ENCODE measurements around the gene ELOVL2. TPM values are rescaled to one million over a fixed set of nuclear protein-coding genes. Genes with fewer than 3 reads are reported as not detected.

The ELOVL2 gene
- polyA plus RNA-seq, 2 donors, result 0.04 to 0.08 TPM

- Histone ChIP-seq H3K4me1 (ENCODE audit: control insufficient read depth in 2 of 2, insufficient read depth in 2 of 2, low read length in 1 of 2) (no peaks in the 10 kb centered on the region), H3K36me3 (ENCODE audit: control insufficient read depth in 2 of 2, insufficient read depth in 2 of 2, low read length in 1 of 2) (no peaks in the 10 kb centered on the region), H3K4me3 (ENCODE audit: low read depth in 1 of 2, low read length in 2 of 2) (no peak overlapping the region), H3K27ac (ENCODE audit: low read depth in 2 of 2, low read length in 1 of 2) (no peak overlapping the region), H3K9me3 (ENCODE audit: control insufficient read depth in 2 of 2, insufficient read depth in 1 of 2, low read depth in 1 of 2, low read length in 1 of 2) (no peaks in the 10 kb centered on the region), H3K27me3 (ENCODE audit: control insufficient read depth in 1 of 2, insufficient read depth in 2 of 2, low read length in 2 of 2) (peaks cover 0 to 3% of the 10 kb centered on the region in 2 donors)
- 87% methylated on average over 11 of the region's 11 CpGs for WGBS, 2 donors
These were observed 15.1 kb downstream of the ELOVL2 start for GRCh38 chr6:11028959-11029358.

GRCh38 chr6:11027565-11028110 is 16.5 kb downstream of the ELOVL2 start:
- Histone ChIP-seq H3K36me3 (ENCODE audit: control insufficient read depth in 2 of 2, insufficient read depth in 2 of 2, low read length in 1 of 2) (no peaks in the 10 kb centered on the region), H3K27ac (ENCODE audit: low read depth in 2 of 2, low read length in 1 of 2) (no peak overlapping the region), H3K9me3 (ENCODE audit: control insufficient read depth in 2 of 2, insufficient read depth in 1 of 2, low read depth in 1 of 2, low read length in 1 of 2) (no peaks in the 10 kb centered on the region), H3K27me3 (ENCODE audit: control insufficient read depth in 1 of 2, insufficient read depth in 2 of 2, low read length in 2 of 2) (peaks cover 0 to 3% of the 10 kb centered on the region in 2 donors), H3K4me3 (ENCODE audit: low read depth in 1 of 2, low read length in 2 of 2) (no peak overlapping the region), H3K4me1 (ENCODE audit: control insufficient read depth in 2 of 2, insufficient read depth in 2 of 2, low read length in 1 of 2) (no peaks in the 10 kb centered on the region)
- 79 to 83% methylated on average over 4 of the region's 4 CpGs for WGBS, 2 donors

- Histone ChIP-seq H3K27ac (ENCODE audit: low read depth in 2 of 2, low read length in 1 of 2) (no peak overlapping the region), H3K36me3 (ENCODE audit: control insufficient read depth in 2 of 2, insufficient read depth in 2 of 2, low read length in 1 of 2) (no peaks in the 10 kb centered on the region), H3K4me3 (ENCODE audit: low read depth in 1 of 2, low read length in 2 of 2) (no peak overlapping the region), H3K4me1 (ENCODE audit: control insufficient read depth in 2 of 2, insufficient read depth in 2 of 2, low read length in 1 of 2) (no peaks in the 10 kb centered on the region), H3K9me3 (ENCODE audit: control insufficient read depth in 2 of 2, insufficient read depth in 1 of 2, low read depth in 1 of 2, low read length in 1 of 2) (no peaks in the 10 kb centered on the region), H3K27me3 (ENCODE audit: control insufficient read depth in 1 of 2, insufficient read depth in 2 of 2, low read length in 2 of 2) (no peaks in the 10 kb centered on the region)
- WGBS, 2 donors, result 56 to 62% methylated on average over 10 of the region's 10 CpGs
These were observed 18.0 kb downstream of the ELOVL2 start for GRCh38 chr6:11025921-11026635.

GRCh38 chr6:11025130-11025529 is 19.0 kb downstream of the ELOVL2 start:
- Histone ChIP-seq H3K4me3 (ENCODE audit: low read depth in 1 of 2, low read length in 2 of 2) (no peak overlapping the region), H3K4me1 (ENCODE audit: control insufficient read depth in 2 of 2, insufficient read depth in 2 of 2, low read length in 1 of 2) (no peaks in the 10 kb centered on the region), H3K9me3 (ENCODE audit: control insufficient read depth in 2 of 2, insufficient read depth in 1 of 2, low read depth in 1 of 2, low read length in 1 of 2) (no peaks in the 10 kb centered on the region), H3K36me3 (ENCODE audit: control insufficient read depth in 2 of 2, insufficient read depth in 2 of 2, low read length in 1 of 2) (no peaks in the 10 kb centered on the region), H3K27me3 (ENCODE audit: control insufficient read depth in 1 of 2, insufficient read depth in 2 of 2, low read length in 2 of 2) (no peaks in the 10 kb centered on the region), H3K27ac (ENCODE audit: low read depth in 2 of 2, low read length in 1 of 2) (no peak overlapping the region)
- 92 to 95% methylated on average over 3 of the region's 3 CpGs for WGBS, 2 donors

- no peak overlapping the region for H3K4me3 ChIP-seq (ENCODE audit: low read depth in 1 of 2, low read length in 2 of 2)
- no peaks in the 10 kb centered on the region for H3K36me3 ChIP-seq (ENCODE audit: control insufficient read depth in 2 of 2, insufficient read depth in 2 of 2, low read length in 1 of 2)
- no peaks in the 10 kb centered on the region for H3K9me3 ChIP-seq (ENCODE audit: control insufficient read depth in 2 of 2, insufficient read depth in 1 of 2, low read depth in 1 of 2, low read length in 1 of 2)
- H3K27me3 ChIP-seq (ENCODE audit: control insufficient read depth in 1 of 2, insufficient read depth in 2 of 2, low read length in 2 of 2), result no peaks in the 10 kb centered on the region
- no peak overlapping the region for H3K27ac ChIP-seq (ENCODE audit: low read depth in 2 of 2, low read length in 1 of 2)
- H3K4me1 ChIP-seq (ENCODE audit: control insufficient read depth in 2 of 2, insufficient read depth in 2 of 2, low read length in 1 of 2), result no peaks in the 10 kb centered on the region
These were observed 21.1 kb downstream of the ELOVL2 start for GRCh38 chr6:11023032-11023431.

- no peak overlapping the region for H3K27ac ChIP-seq (ENCODE audit: low read depth in 2 of 2, low read length in 1 of 2)
- H3K4me1 ChIP-seq (ENCODE audit: control insufficient read depth in 2 of 2, insufficient read depth in 2 of 2, low read length in 1 of 2), result no peaks in the 10 kb centered on the region
- H3K27me3 ChIP-seq (ENCODE audit: control insufficient read depth in 1 of 2, insufficient read depth in 2 of 2, low read length in 2 of 2), result no peaks in the 10 kb centered on the region
- 72 to 78% methylated on average over 7 of the region's 7 CpGs for WGBS, 2 donors
- no peaks in the 10 kb centered on the region for H3K36me3 ChIP-seq (ENCODE audit: control insufficient read depth in 2 of 2, insufficient read depth in 2 of 2, low read length in 1 of 2)
- H3K9me3 ChIP-seq (ENCODE audit: control insufficient read depth in 2 of 2, insufficient read depth in 1 of 2, low read depth in 1 of 2, low read length in 1 of 2), result no peaks in the 10 kb centered on the region
- no peak overlapping the region for H3K4me3 ChIP-seq (ENCODE audit: low read depth in 1 of 2, low read length in 2 of 2)
These were observed 22.4 kb downstream of the ELOVL2 start for GRCh38 chr6:11021714-11022113.

GRCh38 chr6:11021003-11021402 is 23.1 kb downstream of the ELOVL2 start:
- no peaks in the 10 kb centered on the region for H3K4me1 ChIP-seq (ENCODE audit: control insufficient read depth in 2 of 2, insufficient read depth in 2 of 2, low read length in 1 of 2)
- H3K4me3 ChIP-seq (ENCODE audit: low read depth in 1 of 2, low read length in 2 of 2), result no peak overlapping the region
- H3K9me3 ChIP-seq (ENCODE audit: control insufficient read depth in 2 of 2, insufficient read depth in 1 of 2, low read depth in 1 of 2, low read length in 1 of 2), result no peaks in the 10 kb centered on the region
- no peaks in the 10 kb centered on the region for H3K36me3 ChIP-seq (ENCODE audit: control insufficient read depth in 2 of 2, insufficient read depth in 2 of 2, low read length in 1 of 2)
- WGBS, 2 donors, result 50 to 72% methylated on average over 2 of the region's 2 CpGs
- H3K27ac ChIP-seq (ENCODE audit: low read depth in 2 of 2, low read length in 1 of 2), result no peak overlapping the region
- H3K27me3 ChIP-seq (ENCODE audit: control insufficient read depth in 1 of 2, insufficient read depth in 2 of 2, low read length in 2 of 2), result no peaks in the 10 kb centered on the region

- 87 to 89% methylated on average over 2 of the region's 2 CpGs for WGBS, 2 donors
- no peak overlapping the region for H3K4me3 ChIP-seq (ENCODE audit: low read depth in 1 of 2, low read length in 2 of 2)
- no peak overlapping the region for H3K27ac ChIP-seq (ENCODE audit: low read depth in 2 of 2, low read length in 1 of 2)
- no peaks in the 10 kb centered on the region for H3K27me3 ChIP-seq (ENCODE audit: control insufficient read depth in 1 of 2, insufficient read depth in 2 of 2, low read length in 2 of 2)
- no peaks in the 10 kb centered on the region for H3K4me1 ChIP-seq (ENCODE audit: control insufficient read depth in 2 of 2, insufficient read depth in 2 of 2, low read length in 1 of 2)
- no peaks in the 10 kb centered on the region for H3K36me3 ChIP-seq (ENCODE audit: control insufficient read depth in 2 of 2, insufficient read depth in 2 of 2, low read length in 1 of 2)
- no peaks in the 10 kb centered on the region for H3K9me3 ChIP-seq (ENCODE audit: control insufficient read depth in 2 of 2, insufficient read depth in 1 of 2, low read depth in 1 of 2, low read length in 1 of 2)
These were observed 25.9 kb downstream of the ELOVL2 start for GRCh38 chr6:11018225-11018624.

- no peaks in the 10 kb centered on the region for H3K9me3 ChIP-seq (ENCODE audit: control insufficient read depth in 2 of 2, insufficient read depth in 1 of 2, low read depth in 1 of 2, low read length in 1 of 2)
- no peaks in the 10 kb centered on the region for H3K36me3 ChIP-seq (ENCODE audit: control insufficient read depth in 2 of 2, insufficient read depth in 2 of 2, low read length in 1 of 2)
- WGBS, 2 donors, result 94 to 98% methylated on average over 3 of the region's 3 CpGs
- H3K27ac ChIP-seq (ENCODE audit: low read depth in 2 of 2, low read length in 1 of 2), result no peak overlapping the region
- H3K4me3 ChIP-seq (ENCODE audit: low read depth in 1 of 2, low read length in 2 of 2), result no peak overlapping the region
- no peaks in the 10 kb centered on the region for H3K4me1 ChIP-seq (ENCODE audit: control insufficient read depth in 2 of 2, insufficient read depth in 2 of 2, low read length in 1 of 2)
- H3K27me3 ChIP-seq (ENCODE audit: control insufficient read depth in 1 of 2, insufficient read depth in 2 of 2, low read length in 2 of 2), result no peaks in the 10 kb centered on the region
These were observed 27.0 kb downstream of the ELOVL2 start for GRCh38 chr6:11017090-11017489.

GRCh38 chr6:11016452-11016851 is 27.7 kb downstream of the ELOVL2 start:
- Histone ChIP-seq H3K27ac (ENCODE audit: low read depth in 2 of 2, low read length in 1 of 2) (no peak overlapping the region), H3K27me3 (ENCODE audit: control insufficient read depth in 1 of 2, insufficient read depth in 2 of 2, low read length in 2 of 2) (no peaks in the 10 kb centered on the region), H3K36me3 (ENCODE audit: control insufficient read depth in 2 of 2, insufficient read depth in 2 of 2, low read length in 1 of 2) (no peaks in the 10 kb centered on the region), H3K9me3 (ENCODE audit: control insufficient read depth in 2 of 2, insufficient read depth in 1 of 2, low read depth in 1 of 2, low read length in 1 of 2) (no peaks in the 10 kb centered on the region), H3K4me3 (ENCODE audit: low read depth in 1 of 2, low read length in 2 of 2) (no peak overlapping the region), H3K4me1 (ENCODE audit: control insufficient read depth in 2 of 2, insufficient read depth in 2 of 2, low read length in 1 of 2) (no peaks in the 10 kb centered on the region)
- 41 to 90% methylated on average over 1 of the region's 1 CpG for WGBS, 2 donors
